GM19452 (cell line): ENCODE measurements around the gene PNMA6E.
"Not testable (repeated sequence)": the region's sequence is repeated elsewhere in the genome, so short reads cannot be mapped to it uniquely, and the experiment has no call there.

ENCODE experiments used
- ATAC-seq: cut with Tn5 transposase; IDR thresholded peaks from one replicate; pipeline ENCODE4 v1.9.1; 2021; ENCODE audit not compliant: unreplicated experiment

The PNMA6E gene

DNA sequence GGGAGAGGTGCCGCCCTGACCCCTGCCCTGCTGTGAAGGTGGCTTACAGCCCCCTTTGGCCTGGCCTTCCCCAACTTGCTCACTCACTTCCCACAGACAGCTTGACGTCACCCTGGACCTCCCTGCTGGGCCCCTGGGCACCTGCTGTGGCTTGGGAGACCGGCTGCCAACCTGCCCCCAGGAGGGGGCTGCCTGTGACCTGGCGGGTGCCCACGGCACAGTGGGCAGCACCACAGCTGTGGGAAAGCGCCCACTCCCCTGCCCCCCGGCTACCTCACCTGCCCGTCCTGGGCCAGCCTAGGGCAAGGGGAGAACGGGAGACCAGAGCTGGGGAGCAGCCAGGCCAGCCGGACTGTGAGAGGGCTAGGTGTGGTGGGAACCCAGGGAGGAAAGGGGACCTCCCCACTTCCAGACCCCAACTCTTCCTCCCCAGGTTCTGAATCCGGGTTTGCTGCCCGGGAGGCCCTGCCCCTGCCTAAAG lies 7.8 kb upstream of the PNMA6E start:
- ATAC-seq: no peak

DNA sequence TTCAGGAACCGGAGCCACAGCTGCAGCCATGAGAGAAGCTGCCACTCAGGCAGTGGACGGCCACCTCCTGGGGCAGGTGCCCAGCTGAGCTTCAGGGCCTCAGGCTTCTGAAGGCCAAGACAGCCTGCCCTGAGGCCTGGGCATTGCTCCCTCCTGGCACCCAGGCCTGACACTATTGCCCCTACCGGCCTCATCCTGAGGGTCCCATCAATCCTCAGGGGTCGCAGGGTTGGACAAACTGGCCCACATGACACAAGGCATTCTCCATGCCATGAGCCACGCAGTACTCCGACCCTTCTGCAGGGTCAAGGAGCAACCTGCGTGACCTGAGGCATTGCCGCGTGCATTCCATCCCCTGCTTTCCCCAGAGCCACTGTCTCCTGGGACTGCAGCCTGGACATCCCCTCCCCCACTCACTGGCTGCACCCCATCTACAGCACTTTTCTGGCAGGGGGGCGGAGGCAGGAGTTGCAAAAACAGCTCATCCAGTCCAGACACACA lies 7.1 kb upstream of the PNMA6E start:
- no peak for ATAC-seq

DNA sequence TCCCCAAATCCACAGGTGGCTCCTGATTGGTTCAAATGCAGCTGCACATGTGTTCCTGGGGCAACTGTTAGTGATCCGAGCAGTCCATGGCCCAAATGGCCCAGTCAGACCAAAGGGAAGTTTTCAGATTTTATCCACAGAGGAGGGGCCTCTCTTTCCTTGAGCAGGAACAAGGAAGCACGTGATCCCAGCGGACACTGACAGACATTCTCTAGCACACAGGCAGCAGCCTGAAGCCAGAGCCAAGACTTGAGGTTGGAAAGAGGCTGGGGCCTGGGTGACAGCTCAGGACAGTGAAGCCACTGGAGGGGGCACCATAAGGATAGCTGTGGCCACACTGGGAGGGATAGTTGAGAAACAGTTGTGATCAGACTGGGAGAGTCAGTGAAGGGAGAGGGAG lies 6.6 kb upstream of the PNMA6E start:
- ATAC-seq: no peak

DNA sequence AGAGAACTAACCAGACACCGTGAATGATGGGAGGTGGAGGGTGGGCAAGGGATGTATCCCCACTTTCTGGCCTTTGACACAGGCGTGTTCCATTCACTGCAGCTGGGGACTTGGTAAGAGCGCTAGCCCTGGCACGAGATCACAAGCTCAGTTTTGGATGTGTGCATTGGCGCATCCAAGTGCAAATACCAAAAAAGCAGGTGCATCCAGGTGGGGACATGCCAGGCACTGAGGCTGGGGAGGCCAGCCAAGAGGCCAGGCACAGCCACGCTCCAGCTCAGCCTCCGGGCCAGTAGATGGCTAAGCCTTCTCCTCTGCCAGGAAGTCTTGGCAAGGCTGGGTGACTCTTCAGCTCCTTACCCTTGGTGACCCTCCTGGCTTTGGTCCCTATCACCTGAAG lies 5.8 kb upstream of the PNMA6E start:
- no peak for ATAC-seq

DNA sequence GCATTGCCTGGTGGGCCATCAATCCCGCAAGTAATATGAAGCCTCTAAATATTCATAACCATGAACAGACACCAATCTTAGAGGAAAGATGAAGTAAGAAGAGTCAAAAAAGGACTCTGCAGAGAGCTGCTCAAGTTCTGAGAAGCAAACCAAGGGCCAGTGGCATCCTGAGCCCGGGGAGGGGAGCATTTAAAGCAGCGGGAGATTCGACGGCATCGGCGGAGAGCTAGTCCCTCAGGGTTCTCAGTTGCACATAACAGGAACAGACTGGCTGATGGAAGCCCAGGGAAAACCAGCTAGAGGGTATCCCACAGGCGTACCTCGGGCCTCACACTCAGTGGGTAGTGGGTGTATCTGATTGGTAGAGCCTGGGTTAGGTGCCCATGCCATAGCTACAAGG lies 4.9 kb upstream of the PNMA6E start:
- no peak for ATAC-seq

DNA sequence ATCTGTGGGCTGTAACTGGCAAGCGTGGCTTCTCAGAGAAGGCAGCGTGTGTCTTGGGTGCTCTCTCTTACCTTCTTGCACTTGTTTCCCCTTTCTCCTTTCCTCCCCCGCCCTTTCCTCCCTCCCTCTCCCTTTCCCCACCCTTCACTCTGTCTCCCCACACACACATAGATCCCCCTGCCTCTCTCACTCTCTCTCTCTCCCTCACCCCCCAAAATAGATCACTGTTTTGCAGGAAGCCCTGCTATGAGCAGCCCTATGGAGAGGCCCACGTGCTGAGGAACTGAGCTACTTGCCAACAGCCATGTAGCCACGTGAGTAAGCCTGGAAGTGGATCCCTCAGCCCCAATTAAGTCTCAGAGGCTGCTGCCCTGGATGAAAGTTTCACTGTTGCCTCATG lies 4.3 kb upstream of the PNMA6E start:
- no peak for ATAC-seq

DNA sequence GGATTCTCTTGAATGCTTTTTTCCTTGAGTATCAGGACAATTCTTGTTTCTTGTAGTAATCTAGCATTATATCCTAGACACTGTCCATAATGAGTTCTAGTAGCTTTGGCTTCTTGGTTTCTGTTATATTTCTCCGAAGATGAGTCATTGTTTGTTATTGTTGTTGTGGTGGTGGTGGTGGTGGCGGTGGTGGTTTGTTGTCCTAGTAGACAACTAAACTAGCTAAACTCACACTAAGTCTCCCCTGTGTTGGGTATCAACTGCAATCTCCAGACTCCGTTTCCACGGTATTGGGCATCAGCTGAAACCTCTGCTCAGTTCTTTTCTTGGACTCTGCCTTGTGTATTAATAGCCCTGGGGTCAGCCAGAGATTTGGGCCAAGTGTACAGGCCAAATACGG lies 3.2 kb upstream of the PNMA6E start:
- not testable (repeated sequence) for ATAC-seq

DNA sequence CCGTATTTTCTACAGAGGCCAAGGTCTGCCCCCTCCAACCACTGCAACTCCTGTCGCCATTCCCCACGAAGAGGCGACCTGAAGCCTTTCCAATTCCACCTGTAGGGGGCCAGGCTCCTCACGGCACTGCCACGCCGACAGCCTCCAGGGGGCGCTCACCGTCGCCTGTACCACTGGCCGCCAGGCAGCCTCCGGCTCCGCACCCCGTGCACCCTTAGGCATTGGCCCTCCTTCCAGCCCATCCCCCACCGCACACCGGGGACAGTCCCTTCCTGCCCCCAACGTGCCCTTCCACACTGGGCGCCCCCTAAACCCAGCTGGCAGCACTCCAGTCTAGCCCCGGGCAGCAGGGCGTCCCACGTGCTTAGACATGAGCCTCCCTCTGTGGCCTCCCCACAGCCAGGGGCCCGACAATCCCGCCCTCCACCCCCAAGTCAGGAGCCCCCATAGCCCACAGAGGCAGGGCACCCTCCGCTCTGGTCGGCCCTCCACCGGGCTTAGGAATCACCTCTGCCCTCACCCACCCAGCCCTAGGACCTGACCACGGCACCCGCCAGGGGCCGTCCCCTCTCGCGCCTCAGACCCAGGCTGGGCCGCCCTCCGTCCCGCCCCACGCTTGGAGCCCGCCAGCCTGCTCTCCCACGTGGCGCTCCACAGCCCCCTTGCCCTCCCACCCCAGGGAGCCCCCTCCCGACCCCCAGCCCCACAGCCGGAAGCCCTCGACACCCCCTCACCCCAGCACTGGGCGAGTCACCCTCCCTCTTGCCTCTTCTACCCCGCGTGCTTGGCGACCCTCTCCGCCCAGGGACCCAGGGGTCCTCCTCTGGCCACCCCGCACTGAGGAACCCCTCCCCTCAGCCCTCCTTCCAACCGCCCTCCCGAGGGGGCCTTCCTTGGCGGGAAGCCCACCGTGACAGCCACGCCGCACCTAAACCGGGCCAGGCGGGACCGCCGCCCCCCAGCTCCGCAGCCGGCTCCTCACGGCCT lies 711 bp downstream of the PNMA6E start:
- peak; percentile 51 for ATAC-seq

DNA sequence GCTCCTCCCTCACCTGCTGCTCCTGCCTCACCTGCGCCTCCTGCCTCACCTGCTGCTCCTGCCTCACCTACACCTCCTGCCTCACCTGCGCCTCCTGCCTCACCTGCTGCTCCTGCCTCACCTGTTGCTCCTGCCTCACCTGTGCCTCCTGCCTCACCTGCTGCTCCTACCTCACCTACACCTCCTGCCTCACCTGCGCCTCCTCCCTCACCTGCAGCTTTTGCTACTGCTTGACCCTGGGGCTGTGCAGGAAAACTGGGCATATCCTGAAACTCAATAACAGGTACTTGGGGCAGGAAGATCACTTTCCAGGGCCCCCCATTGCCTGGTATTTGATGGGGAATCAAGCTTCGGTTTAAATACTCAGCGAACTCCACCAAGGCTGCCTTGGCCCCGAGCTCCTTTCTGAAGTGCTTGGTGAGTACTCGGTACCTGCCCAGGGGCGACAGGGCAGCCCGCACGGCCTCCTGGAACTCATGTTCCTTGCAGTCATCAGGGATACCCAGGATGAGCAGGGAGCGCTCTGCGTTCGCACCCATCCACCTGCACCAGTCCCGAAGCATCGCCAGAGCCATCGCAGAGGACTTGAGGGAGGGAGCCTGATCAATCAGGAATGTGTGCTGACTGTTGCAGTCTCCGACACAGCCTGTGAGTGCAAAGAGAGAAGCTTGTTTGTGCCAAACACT lies 2.7 kb downstream of the PNMA6E start:
- no peak for ATAC-seq

DNA sequence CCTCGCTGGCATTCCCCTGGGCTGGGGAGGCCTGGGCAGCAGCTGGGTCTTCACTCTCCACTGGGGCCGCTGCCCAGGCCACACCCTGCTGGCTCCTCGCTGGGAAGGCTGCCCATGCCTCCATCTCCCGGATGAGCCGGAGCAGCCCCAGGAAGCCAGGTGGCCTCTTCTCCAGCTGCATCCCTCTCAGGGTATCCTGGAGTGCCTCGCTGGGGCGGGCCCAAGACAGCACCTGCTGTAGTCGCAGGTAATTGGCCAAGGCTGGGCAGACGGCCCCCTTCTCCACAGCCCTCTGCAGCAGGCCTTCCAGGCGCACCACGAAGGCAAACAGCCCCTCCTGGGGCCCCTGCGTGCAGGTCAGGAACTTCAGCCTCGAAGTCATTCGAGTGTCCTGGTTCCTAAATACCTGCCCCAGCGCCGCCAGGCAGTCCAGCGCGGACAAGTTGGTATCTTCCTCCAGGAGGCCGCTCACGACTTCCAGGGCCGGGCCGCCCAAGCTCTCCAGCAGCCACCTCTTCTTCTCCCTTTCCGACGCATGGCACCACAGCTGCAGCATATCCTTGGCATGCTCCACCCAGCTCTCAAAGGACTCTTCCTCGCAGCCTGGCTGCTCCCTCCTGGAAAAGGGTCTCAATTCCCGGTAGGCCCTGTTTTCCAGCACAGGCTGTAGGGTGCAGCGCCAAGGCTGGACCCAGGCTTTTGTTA lies 3.7 kb downstream of the PNMA6E start:
- ATAC-seq: no peak

DNA sequence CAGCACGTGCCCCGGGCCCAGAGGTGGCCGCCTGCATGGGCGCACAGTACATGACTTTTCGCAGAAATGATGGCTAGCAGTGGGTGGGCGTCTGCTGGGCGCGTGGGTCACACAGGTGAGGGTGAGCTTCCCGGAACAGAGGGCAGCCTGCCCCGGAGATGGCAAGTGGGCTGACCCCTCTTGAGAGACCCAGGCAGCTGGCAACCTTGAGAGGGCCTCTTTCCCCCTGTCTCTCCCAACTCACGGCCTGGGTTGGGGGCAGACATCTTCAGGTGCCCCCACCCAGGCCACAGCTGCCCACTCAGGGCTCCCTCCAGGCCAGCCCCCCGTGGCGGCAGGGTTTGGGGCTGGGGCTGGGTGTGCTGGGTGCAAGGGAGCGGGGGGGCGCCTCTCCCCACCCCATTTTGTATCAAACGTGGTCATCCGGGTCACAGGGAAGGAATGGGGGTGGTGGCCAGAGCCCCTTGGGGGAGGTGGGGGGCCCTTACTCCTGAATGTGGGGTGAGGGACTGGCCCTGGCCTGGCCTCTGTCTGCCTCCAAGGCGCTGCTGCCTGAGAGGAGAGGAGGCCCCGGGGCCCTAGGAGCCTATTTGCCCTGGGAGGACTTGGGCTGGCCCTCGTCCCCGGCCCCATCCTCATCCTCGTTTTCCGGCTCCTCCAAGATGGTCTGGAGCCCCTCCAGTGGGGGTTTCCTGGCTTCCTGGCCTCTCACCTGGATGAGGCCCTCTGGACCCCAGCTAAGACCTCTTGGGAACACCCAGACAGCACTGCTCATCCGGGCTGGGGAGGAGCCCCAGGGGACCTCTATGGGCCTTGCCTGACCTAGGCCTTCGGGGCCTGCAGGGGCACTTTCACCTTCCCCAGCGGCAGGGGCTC lies 4.6 kb downstream of the PNMA6E start:
- no peak for ATAC-seq

DNA sequence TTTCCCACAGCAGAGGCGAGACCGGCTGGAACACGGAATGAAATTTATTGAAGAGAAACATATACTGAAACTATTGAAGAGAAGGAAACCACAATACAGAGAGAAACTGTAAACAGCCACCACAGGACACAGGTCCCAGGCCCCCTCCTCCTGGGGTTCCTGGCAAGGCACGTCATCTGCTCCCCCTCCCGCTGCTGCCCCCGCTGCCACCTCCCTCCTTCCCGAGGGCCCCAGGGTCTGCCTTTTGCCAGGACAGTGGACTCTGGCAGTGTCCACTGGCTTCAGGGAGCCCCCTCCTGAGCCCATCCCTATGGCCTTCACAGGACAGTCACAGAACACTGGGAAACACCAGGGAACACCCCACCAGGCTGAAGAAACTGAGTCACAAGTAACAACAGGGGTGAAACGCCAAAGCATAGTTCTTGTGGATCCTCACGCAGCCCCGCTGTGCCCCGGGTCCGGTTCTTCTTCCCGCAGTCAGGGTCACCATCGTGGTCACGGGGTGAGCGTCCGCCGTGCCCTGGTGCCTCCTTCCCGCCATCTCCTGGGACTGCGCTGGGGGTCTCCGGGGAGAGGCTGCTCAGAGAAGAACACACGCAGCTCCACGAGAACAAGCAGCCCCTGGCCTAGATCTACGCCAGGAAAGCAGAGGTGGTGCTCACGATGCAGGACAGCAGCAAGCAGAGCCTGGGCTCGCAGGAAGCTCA lies 5.4 kb downstream of the PNMA6E start:
- ATAC-seq: no peak

DNA sequence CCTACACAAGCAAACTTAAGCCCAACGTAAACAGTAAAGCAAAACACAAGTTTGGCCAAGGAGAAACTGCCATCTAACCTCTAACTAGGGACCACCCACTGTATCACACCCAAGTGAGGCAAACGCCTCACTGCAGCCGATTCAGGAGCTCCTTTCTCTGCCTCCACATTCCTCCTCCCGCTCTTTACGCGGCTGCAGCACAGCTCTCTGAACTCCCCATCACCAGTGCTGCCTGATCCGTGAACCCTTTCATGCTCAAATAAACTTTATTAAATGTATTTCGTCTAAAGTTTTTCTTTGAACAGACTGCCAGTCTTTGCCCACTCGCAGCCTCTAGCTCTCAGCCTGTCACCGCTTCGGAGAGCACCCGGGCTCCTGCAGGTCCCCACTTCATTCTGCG lies 6.5 kb downstream of the PNMA6E start:
- ATAC-seq: no peak

DNA sequence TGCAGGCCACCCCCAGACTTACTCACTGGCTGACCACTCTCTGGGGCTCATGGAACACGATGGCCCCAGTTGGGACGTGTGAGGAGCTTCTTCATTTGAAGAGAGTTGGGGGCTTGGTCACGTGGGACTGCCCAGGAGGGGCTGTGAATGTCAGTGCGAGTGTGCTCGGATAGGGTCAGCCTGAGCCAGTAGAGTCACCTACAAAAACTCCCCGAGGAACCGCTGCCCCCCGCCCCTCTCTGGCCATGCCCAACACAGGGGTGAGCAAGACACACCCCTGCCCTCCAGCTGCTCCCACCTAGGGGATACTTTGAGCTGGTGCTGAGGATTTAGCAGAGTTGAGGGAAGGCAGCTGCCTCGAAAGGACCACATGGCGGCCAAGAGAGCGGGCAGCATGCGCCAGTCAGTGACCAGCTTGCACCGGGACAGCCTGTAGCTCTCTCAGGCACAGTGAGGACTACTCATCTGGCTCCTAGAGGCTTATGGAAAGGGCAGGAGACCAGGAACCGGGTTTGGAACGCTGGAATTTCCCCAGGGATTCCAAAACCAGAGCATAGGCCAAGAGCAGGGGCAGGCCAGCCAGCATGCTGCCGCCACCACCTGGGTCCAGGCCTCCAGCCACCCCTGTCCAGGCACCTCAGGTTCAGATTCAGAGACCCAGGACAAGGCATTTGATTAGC lies 8.4 kb downstream of the PNMA6E start:
- no peak for ATAC-seq

DNA sequence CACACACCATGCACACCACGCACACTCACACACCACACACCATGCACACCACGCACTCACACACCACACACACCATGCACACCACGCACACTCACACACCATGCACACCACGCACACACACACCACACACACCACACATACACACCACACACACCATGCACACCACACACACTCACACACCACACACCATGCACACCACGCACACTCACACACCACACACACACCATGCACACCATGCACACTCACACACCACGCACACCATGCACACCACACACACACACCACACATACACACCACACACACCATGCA lies 11.7 kb downstream of the PNMA6E start:
- ATAC-seq: not testable (repeated sequence)

DNA sequence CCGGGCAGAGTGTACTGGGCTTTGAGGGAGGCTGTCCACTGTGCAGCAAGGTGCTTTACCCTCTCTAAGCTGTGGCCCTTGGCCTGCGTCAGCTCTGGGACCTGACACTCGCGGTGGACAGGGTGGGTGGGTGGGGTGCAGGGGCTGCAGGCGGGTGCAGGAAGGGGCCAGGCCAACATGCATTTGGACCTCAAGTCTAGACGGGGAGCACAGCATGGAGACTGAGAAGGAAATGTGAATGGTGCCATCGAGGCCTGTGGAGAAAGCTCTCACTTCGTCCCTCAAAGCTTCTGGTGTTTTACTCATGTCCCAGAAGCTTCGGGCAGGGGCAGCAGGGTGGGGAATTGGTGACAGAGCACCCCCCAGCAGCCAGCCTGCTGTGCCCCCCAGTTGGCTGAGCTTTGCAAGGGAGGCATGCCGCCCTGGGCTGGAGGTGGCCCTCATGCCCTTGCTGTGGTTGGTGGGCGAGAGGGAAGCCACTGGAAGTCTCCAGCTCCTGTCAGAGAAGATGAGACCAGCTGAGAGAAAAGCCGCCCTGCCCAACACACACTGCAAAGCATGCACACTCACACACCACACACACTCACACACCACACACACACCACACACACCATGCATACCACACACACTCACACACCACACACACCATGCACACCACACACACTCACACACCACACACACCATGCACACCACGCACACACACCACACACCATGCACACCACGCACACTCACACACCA lies 12.3 kb downstream of the PNMA6E start:
- no peak for ATAC-seq

DNA sequence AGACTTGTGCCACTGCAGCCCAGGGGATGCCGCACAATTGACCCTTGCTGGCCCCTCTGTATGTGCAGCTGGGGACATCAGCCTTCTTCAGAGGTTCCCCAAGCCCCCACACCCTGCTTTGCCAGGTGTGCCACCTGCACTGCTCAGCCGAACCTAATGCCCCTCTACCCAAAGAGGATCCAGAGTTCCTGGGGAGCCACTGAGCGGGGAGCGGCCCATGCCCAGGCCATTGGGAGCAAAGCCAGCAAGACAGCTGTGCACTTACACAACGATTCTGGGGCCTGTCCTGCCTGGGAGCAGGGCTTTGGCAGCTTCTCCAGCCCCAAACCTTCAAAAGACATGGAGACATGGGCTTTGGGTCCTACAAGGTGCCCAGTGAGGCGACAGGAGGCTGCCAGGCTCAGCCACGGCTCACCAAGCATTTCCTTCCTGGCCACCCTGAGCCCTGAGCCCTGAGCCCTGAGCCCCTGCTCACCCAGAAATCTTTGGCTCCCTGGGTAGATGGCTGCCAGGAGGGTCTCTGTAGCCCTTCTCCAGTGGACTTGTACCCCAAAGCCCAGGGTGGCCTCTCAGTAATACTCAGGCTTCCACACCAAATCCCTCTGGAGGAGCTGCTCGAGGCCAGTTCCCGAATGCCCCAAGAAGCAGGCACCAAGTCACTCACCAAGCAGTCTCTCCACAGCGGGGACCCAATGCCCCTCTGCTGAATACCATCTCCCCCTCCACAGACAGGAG lies 13.0 kb downstream of the PNMA6E start:
- no peak for ATAC-seq

DNA sequence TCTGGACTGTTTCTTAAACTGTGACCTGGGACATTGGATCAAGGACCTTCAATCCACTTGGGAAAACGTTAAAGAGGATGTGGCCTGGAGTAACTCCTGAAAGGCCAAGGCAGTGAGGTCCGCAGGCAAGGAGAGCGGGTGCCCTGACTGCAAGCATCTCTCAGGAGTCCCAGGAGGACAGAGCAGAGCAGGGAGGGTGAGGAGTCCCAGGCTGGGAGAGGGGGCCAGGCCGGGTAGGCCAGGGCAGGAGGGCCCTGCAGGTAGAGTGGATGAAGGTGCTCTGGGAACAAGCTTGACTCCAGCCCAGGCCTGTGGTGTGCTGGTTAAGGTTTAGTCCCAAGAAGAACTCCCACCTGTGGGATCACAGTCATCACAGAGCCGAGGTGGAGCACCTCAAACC lies 13.8 kb downstream of the PNMA6E start:
- ATAC-seq: no peak
